Lung microvascular endothelial cell (primary cell): ENCODE measurements around the gene SH3BP2. TPM values are rescaled to one million over a fixed set of nuclear protein-coding genes. Genes with fewer than 3 reads are reported as not detected.
A peak's percentile ranks its signal among the peaks of the same experiment; 100 is the strongest.

Source experiments
- DNase-seq, 2 donors: peaks; one replicate each; pipeline versions ENCODE4 v3.0.0 to v3.0.0-alpha.2; 2010; ENCODE audit warnings: low read depth in 2 of 2
- total RNA-seq: library from RNA; depleted of rRNA; stranded (reverse); fragments of >200 nt; gene quantifications from 2 replicates; pipeline ENCODE4 v1.2.1, GENCODE V29; 2014

Gene SH3BP2
- total RNA-seq, 1 donor from 2014 or later, result 14.5 TPM

DNA sequence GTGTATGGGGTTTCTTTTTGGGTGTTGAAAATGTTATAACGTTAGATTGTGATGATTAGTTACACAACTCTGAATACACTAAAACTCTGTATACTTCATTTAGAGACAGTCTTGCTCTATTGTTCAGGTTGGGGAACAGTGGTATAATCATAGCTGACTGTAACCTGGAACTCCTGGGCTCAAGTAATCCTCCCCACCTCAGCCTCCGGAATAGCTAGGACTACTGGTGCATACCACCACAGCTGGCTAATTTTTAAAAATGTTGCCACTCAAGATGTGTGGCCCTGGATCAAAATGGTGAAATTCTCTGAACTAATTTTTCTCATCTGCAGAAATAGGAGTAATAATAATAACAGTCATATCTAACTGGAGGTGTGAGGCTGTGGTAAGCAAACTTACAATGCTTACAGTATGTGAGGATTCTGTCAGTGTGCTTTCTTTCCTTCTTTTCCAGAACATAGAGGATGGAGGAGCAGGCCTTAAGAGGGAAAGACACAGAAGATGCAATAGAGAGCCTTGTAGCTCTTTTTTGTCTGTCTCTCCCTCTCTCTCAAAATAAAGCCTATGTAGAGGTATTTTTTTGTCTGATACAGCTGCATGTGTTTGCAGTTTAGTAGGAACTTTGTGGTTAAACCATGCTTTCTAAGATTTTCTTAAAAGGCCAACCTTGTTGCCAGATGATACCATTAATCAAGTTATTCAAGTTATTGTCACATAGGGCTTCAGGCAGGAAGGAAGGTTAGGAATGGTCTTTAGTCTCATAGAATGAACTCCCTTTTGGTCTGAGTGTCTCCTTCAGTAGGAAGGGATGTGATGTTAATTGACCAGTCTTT lies 58.3 kb downstream of the SH3BP2 start:
- peak in 1 of 2 donors; percentile 44 for DNase-seq

DNA sequence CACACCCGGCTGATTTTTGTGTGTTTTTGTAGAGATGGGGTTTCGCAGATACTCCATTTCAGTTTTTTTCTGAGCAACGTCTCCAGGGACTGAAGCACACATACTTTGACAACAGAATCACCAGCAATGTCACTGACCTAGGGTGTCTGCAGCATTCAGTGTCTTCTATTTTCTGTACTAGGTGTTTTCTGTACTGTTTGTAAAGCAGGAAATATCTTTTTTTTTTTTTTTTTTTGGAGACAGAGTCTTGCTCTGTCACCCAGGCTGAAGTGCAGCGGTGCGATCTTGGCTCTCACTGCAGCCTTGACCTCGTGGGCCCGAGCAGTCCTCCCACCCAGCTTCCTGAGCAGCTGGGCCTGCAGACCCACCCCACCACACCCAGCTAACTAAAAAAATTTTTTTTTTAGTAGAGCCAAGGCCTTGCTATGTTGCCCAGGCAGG lies 59.6 kb downstream of the SH3BP2 start:
- no peak for DNase-seq

GRCh38 chr4:2855584-2855983 lies 62.7 kb downstream of the SH3BP2 start:
- no peak for DNase-seq

GRCh38 chr4:2856266-2856665 lies 63.4 kb downstream of the SH3BP2 start:
- DNase-seq, result no peak

GRCh38 chr4:2857349-2857927 lies 64.6 kb downstream of the SH3BP2 start:
- no peak for DNase-seq

DNA sequence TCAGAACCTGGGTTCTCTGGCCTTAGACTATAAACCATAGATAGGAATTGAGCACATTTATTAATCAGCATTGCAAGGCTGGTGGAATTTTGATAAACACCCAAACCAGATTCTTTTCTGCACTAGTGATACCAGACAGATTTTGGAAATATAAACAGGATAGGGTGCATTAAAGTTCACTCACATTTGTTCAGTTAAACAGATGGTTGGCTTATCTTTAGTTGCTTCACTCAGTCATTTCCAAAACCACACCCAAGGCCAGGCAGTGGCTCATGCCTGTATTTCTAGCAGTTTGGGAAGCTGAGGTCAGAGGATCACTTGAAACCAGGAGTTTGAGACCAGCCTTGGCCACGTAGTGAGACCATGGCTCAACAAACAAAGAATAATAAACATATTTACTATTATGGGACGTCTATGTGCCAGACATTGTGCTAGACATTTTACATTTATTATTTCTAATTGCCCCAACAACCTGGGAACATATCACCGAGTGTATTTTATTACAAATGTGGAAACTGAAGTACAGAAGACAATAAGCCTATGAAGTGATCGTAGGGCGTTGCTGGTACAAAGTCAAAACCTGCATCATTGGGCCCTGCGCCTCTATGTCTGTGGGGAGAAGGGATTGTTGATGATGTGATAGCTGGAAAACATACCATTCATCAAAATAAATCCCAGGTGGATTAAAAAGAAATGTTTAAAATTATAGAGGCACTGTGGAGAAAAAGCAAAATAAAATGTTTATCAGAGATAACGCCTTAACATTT lies 65.7 kb downstream of the SH3BP2 start:
- DNase-seq, result peak in 1 of 2 donors; percentile 79

- DNase-seq, result peak in 1 of 2 donors; percentile 44
Measured at GRCh38 chr4:2859514-2859913, 66.6 kb downstream of the SH3BP2 start.

DNA sequence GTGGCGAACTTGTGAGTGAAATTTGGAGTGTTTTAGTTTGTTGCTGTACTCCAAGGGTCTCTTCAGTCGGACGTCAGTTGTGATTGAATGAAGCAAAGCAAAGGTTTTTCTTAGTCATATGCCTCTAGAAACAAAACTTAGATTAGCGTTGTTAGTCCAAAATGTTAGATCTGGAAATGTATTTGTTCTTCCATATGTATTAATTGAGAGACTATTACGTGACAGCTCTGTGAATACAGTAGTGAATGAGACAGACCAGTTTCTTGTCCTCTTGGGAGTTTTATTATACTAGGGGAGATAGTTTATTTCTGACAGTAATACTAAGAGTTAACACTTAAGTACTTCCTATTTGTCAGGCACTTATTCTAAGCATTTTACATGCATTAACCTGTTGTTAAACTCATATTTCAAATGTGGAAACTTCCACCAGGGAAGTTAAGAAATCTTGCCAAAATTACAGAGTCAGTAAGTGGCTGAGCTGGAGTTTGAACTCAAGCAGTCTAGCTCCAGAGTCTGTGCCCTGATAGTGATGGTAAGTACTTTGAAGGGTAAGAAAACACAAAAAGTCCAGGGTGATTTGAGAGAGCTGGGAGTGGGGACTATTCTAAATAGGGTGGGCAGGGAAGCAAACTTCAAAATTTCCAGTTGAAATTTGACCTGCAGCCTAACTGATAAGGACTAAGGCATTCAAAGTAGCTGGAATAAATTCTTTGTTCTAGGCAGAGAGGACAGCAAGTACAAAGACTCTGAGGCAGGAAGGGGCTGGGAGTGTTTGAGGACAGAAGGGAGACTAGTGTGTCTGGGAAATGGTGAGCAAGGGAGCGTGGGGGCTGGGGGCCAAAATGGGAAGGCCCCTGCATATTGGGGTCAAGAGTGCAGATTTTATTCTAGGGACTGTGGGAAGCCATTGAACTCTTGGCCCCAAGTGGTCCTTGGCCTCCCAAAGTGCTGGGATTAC lies 67.8 kb downstream of the SH3BP2 start:
- DNase-seq, result peak; percentile 24 to 46

DNA sequence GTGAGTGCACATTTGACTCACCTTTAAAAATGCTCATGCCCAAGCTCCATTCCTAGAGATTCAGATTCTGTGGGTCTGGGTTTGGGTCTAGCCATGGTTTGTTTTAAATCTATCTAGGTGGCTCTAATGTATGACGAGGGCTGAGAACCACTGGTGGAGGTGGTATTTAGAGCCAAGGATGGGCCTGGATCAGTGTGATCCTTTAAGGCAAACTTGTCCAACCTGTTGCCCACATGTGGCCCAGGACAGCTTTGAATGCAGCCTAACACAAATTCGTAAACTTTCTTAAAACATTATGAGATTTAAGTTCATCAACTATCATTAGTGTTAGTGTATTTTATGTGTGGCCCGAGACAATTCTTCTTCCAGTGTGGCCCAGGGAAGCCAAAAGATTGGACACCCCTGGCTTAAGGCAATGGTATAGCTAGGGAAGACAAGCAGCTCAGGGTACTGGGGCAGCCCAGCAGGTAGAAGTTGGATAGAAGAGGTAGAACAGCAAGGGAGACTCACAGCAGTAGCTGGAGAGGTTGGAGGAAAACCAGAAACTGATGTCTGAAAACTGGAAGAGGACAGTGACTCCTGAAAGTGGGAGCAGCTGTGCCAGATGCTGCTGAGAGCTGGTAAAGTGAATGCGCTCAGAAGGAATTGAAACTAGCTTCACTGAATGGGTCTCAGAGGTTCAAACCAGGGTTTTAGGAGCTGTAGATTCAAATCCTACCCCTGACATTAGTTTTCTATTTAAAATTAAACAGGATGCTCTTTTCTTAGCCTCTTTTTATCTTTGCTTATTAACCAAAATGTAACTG lies 68.9 kb downstream of the SH3BP2 start:
- no peak for DNase-seq

DNA sequence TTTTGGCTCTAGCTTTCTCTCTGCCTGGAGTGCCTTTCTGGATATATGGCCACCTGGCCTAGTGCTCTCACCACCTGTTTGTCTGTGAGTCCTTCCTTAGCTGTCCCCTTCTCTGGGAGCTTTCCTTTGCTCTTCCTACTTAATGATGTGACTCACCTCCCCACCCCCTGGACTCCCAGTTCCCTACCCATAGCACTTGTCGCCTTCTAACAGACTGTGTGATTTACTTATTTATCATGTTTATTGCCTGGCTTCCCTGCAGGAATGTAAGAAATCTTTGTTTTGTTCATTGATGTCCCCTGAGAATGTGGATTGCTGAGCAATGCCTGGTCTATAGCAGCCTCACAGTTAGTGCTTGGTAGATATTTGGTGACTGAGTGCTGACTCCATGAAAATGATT lies 69.6 kb downstream of the SH3BP2 start:
- DNase-seq, result peak in 1 of 2 donors; percentile 51

DNA sequence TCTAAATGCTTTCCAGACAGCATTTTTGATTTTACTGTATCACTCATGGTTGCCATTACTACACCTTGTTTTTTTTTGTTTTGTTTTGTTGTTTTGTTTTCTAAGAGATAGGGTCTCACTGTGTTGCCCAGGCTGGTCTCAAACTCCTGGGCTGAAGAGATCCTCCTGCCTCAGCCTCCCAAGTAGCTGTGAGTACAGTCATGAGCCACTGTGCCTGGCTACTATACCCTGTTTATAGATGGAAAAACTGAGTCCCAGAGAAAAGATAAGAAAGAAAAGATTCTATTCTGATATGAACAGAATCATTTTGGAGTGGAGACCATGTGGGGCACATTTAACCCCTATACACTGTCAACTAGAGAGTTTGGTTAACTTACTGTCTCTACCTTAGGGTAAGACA lies 70.8 kb downstream of the SH3BP2 start:
- DNase-seq, result no peak

- no peak for DNase-seq
Measured at GRCh38 chr4:2865196-2865780, 72.4 kb downstream of the SH3BP2 start.

- DNase-seq, result no peak
Measured at GRCh38 chr4:2866160-2866861, 73.4 kb downstream of the SH3BP2 start.

- DNase-seq, result peak in 1 of 2 donors; percentile 27
Measured at GRCh38 chr4:2866891-2867290, 74.0 kb downstream of the SH3BP2 start.

GRCh38 chr4:2867758-2868491 lies 75.0 kb downstream of the SH3BP2 start:
- peak; percentile 38 to 48 for DNase-seq

DNA sequence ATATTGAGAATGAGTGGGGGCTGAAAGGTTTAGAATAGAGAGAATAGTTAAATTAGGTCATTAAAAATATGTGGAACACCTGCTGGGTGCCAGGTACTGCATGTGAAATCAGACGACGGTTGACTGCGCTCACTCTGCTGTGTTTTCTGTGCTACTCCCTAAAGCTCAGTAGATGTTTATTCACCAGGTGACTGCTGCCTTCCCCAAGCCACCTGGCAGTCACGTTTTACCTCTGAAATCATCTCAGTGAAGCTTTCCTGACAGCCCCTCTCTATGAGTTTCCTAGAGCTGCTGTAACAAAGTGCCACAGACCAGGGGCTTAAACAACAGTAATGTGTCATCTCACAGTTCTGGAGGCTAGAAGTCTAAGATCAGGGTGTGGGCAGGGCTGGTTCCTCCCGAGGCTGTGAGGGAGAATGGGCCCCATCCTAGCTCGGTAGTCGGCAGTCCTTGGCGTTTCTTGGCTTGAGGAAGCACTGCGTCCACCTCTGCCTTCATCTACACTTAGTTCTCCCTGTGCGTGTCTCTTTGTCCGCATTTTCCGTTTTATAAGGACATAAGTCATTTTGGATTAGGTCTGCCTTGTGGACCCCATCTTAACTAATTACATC lies 76.1 kb downstream of the SH3BP2 start:
- DNase-seq, result no peak

GRCh38 chr4:2869659-2870058 lies 76.8 kb downstream of the SH3BP2 start:
- no peak for DNase-seq

- DNase-seq, result no peak
Measured at GRCh38 chr4:2870082-2870481, 77.2 kb downstream of the SH3BP2 start.
